ENCODE measurements around the gene GRID2IP.
"Not testable (repeated sequence)": the region's sequence is repeated elsewhere in the genome, so short reads cannot be mapped to it uniquely, and the experiment has no call there.

GRID2IP gene

DNA sequence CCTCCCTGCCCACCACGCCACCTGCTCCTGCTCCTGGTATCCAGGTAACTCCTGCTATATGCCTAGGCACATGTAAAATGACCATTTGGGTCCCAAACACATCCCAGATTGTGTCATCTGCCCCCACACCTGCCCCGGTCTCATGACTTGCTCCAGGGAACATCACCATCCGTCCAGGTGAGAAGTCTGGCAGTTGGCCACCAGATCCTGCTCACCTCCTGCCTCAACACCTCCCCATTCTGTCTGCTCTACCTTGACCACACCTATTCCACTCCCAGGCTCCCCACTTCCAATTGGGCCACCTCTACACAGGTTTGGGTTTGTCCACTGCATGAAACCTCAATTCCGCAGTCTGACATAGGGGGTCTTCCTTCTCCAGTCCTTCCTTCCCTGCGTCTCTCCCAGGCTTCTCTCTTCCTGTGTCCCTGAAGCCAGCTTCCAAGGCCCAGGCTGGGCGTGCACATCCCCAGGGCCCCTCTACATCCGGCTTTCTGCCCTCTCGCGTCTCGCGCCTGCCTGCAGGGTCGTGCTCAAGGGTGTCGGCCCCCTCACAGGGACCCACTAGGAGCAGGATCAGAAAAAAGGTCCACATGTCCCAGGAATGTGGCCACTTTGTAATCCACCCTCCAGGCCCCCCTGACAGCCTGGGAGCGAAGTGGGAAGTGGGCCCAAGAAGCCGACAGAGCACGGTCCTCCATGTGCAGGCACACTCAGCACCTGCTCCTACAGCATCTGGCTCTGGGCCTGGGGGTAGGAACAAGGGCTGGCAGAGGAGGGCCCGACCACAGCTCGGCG is 54.2 kb downstream of the GRID2IP start:
- DNase-seq: no peak
- in situ Hi-C loops (cut with MboI; ENCODE audit: low pct_unique_long_range_greater_than_20kb, low sequenced_read_pairs): no loop called here

DNA sequence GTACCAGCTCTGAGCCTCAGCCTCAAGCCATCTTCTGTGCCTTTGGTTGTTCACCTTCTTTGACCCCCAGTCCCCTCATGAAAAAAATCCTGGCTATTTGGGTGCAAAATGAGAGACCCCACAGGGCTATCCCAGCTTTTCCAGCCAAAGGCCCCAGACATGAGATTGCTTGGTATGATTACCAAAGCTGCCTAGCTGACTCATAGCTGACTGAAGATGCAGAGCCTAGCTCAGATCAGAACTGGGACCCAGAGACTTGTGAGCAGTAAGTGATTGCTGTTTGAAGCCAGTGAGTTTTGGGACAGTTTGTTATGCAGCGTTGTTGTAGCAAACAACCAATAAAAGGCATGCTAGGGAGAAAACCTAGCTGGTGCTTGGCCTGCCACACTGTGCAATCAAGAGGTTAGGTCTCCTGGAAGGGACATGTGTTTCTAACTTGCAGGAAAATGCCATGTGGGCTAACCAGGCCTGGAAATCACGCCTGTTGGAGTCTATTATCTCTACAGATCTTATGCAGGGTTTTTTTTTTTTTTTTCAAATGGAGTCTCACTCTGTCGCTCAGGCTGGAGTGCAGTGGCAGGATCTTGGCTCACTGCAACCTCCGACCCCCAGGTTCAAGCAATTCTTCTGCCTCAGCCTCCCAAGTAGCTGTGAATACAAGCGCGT is 55.5 kb downstream of the GRID2IP start:
- in situ Hi-C loops (cut with MboI; ENCODE audit: low pct_unique_long_range_greater_than_20kb, low sequenced_read_pairs): no loop called here
- no peak for DNase-seq

DNA sequence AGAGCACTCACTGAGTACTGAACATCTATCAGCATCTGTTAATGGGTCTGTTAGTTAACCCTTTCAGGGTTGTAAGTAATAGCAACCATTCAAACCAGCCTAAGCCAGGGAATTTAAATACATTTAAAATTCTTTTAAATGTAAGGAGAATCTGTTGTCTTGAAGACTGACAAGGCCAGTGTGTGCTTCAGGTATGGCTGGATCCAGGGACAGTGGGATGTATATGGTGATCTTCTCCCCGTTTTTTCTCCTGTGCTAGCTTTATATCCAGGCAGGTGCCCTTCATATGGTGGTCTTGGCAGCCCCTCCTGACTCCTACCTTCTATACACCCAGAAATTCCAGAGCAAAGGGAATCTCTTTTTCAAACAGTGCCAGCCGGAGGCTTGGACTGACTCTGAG is 56.9 kb downstream of the GRID2IP start:
- in situ Hi-C loops (cut with MboI; ENCODE audit: low pct_unique_long_range_greater_than_20kb, low sequenced_read_pairs): no loop called here
- DNase-seq: no peak

- in situ Hi-C loops (cut with MboI; ENCODE audit: low pct_unique_long_range_greater_than_20kb, low sequenced_read_pairs): no loop called here
- DNase-seq: no peak
These were observed 60.1 kb downstream of the GRID2IP start for GRCh38 chr7:6491194-6491593.

DNA sequence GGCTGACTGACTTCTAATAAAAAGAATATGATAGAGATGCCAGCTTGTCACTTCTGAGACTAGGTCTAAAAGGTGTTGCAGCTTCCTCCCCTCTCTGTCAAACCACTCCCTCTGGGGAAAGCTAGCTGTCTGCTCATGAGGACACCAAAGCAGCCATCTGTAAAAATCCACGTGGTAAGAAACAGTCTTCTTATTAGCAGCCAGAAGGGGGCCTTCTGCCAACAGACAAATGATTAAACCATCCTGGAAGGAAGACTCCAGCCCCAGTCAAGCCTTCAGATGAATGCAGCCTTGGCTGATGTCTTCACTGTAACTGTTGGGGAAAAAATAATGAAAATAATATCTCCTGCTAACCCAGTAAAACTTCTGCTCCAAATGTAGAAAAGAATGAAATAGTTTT is 61.6 kb downstream of the GRID2IP start:
- in situ Hi-C loops (cut with MboI; ENCODE audit: low pct_unique_long_range_greater_than_20kb, low sequenced_read_pairs): no loop called here
- peak; percentile 33 for DNase-seq

GRCh38 chr7:6487184-6487545 is 64.1 kb downstream of the GRID2IP start:
- in situ Hi-C loops (cut with MboI; ENCODE audit: low pct_unique_long_range_greater_than_20kb, low sequenced_read_pairs): no loop called here
- DNase-seq: no peak

DNA sequence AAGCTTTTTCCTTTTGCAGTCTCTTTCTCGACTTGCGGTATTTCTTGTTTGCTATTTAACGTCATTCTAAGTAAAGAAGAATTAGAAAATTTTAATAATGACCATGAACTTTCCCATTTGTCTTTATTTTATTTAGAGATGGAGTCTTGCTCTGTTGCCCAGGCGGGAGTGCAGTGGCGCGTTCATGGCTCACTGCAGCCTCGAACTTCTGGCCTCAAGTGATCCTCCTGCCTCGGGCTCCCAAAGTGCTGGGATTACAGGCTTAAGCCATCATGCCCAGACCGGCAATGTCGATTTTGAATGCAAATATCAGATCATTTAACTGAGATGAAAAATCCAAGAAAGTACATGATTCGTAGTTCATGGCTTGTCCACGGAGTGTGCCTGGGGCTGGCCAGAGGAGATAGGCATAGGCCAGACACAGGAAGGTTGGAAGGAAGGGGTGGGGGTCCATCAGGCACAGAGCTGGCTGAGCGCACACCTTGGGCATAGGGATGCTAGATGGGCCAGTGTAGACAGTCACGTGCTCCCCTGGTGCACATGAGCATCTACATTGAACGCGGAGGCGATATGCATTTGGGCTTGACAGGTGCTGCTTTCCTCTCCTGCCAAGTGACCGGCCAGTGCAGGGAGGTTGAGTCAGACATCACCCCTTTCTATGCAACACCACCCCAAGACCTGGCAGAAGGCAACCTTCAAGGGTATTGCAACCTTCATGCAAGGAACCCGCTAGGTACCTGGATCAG is 64.7 kb downstream of the GRID2IP start:
- no peak for DNase-seq
- in situ Hi-C loops (cut with MboI; ENCODE audit: low pct_unique_long_range_greater_than_20kb, low sequenced_read_pairs): no loop called here

DNA sequence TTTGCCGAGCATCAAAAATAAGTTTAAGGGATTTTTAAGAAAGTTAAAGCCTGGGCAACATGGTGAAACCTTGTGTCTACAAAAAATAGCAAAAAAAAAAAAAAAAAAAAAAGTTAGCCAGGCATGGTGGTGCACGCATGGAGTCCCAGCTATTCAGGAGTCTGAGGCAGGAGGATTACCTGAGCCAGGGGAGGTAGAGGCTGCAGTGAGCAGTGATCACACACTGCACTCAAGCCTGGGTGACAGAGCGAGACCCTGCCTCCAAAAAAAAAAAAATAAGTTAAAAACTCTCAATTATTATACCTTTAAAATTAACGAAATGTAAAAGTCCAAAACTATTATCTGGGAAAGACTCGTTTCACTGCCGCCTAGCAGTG is 68.5 kb downstream of the GRID2IP start:
- in situ Hi-C loops (cut with MboI; ENCODE audit: low pct_unique_long_range_greater_than_20kb, low sequenced_read_pairs): no loop called here
- DNase-seq: no peak

- in situ Hi-C loops (cut with MboI; ENCODE audit: low pct_unique_long_range_greater_than_20kb, low sequenced_read_pairs): no loop called here
- DNase-seq: no peak
These were observed 69.0 kb downstream of the GRID2IP start for GRCh38 chr7:6482307-6482706.

DNA sequence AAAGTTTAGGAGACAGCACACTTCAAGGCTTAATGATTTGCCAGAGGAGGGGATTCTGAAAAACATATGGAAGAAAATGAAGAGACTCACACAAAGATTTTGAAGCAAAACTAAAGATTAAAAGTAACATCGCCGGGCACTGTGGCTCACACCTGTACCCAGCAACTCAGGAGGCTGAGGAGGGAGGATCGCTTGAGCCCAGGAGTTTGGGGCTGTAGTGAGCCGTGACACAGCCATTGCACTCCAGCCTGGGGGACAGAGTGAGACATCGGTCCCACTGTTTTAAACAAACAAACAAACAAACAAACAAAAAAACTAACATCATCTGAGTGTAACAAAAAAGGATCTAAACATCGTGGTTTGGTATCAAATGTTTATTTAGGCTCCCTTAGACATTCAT is 69.8 kb downstream of the GRID2IP start:
- DNase-seq: no peak
- in situ Hi-C loops (cut with MboI; ENCODE audit: low pct_unique_long_range_greater_than_20kb, low sequenced_read_pairs): no loop called here

GRCh38 chr7:6480323-6480660 is 71.0 kb downstream of the GRID2IP start:
- in situ Hi-C loops (cut with MboI; ENCODE audit: low pct_unique_long_range_greater_than_20kb, low sequenced_read_pairs): no loop called here
- no peak for DNase-seq

GRCh38 chr7:6479067-6479466 is 72.2 kb downstream of the GRID2IP start:
- in situ Hi-C loops (cut with MboI; ENCODE audit: low pct_unique_long_range_greater_than_20kb, low sequenced_read_pairs): no loop called here
- DNase-seq: no peak

DNA sequence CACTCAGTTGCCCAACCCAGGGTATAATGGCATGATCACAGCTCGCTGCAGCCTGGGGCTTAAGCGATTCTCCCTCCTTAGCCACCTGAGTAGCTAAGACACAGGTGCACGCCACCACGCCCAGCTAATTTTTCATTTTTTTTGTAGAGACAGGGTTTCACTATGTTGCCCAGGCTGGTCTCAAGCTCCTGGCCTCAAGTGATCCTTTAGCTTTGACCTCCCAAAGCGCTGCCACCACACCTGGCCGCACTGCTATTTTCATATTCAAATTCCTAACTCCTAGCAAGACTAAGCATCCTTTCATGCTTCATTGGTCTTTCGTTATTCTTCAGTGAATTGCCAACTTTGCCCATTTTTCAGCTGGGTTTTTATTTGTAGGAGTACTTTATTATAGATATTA is 73.1 kb downstream of the GRID2IP start:
- in situ Hi-C loops (cut with MboI; ENCODE audit: low pct_unique_long_range_greater_than_20kb, low sequenced_read_pairs): no loop called here
- no peak for DNase-seq

GRCh38 chr7:6477318-6477660 is 74.0 kb downstream of the GRID2IP start:
- in situ Hi-C loops (cut with MboI; ENCODE audit: low pct_unique_long_range_greater_than_20kb, low sequenced_read_pairs): no loop called here

DNA sequence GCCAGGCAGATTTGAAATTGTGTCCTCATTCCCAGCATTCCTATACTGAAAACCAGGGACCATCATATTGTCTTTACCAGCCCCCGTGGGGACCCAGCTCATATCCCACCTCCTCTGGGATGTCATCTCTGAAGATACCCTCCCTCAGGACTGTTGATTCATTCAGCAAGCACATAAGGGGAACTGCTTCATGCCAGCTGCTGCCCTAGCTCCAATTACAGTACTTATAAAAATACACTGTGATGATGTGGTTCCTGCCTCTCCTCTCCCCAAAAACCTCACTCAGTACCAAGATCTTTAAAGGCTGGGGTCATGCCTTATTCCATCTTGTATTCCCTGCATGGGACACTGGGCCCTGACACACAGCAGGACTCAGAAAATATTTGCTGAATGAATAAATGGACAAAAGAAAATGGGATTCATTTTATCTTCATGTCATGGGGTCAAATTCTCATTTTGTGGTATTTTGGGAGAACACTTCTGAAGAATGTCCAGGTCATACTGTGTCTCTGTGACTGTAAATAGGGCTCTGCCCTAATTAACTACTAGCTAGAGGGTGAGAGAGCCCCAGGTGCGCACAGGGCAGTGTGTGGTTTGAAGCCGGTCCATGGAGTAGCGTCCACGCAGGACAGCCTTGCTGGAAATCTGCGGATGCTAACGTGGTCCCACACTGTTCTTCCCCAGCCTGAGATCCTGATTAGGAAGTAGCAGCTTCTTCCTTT is 74.5 kb downstream of the GRID2IP start:
- in situ Hi-C loops (cut with MboI; ENCODE audit: low pct_unique_long_range_greater_than_20kb, low sequenced_read_pairs): no loop called here
- peak; percentile 21 for DNase-seq

More at GRCh38 chr7:6477318-6477660, 74.0 kb downstream of the GRID2IP start:
- no peak for DNase-seq

DNA sequence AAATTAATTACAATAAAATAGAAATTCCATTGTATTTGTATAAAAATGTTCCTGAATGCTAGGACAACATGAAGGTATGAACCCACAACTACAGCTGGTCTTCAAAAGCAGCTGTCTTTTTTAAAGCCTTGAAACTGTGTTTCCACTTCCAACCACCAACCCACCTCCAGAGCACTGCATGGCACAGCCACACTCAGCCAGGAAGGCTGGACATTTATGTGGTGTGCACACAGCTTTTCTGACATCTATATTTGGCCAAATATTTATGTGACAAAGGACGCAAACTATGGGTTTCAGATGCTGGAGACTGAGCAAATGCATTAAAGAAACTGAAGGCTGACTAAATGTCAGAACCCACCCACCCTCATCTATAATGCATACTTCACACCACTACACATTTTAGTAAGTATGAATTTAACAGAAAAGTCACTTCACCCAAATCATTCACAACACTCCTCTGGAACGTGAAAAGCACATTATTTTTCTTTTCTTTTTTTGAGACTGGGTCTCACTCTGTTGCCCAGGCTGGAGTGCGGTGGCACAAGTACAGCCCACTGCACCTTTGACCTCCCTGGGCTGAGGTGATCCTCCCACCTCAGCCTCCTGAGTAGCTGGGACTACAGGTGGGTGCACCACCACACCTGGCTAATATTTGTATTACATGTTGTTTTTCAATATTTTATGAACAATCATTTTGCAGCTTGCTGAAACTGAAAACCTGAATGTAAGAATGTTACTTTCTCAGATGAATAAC is 75.7 kb downstream of the GRID2IP start:
- in situ Hi-C loops (cut with MboI; ENCODE audit: low pct_unique_long_range_greater_than_20kb, low sequenced_read_pairs): no loop called here

DNA sequence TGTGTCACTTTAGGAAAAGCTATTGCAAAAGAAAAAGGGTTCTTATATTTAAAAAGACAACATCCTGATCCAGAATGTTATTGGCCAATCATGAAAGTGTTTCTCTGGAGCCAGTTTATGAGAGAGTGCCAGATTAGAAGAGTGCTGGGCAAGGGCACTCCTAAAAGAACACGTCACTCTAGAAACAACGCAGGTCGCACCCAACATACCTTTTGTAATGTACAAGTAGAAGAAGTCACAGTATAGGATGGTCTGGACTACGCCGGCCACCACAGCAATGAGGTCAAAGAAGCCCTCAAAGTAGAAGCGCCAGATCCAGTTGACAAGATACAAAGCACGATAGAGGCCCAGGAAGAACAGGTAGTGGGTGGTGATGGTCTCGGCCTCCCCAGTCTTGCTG is 85.4 kb downstream of the GRID2IP start:
- in situ Hi-C loops (cut with MboI; ENCODE audit: low pct_unique_long_range_greater_than_20kb, low sequenced_read_pairs): no loop called here
- DNase-seq: no peak

More for the DNA sequence above, 75.7 kb downstream of the GRID2IP start:
- no peak for DNase-seq

- DNase-seq; in situ Hi-C loops (cut with MboI; ENCODE audit: low pct_unique_long_range_greater_than_20kb, low sequenced_read_pairs): not testable (repeated sequence)
These were observed 87.7 kb downstream of the GRID2IP start for GRCh38 chr7:6463609-6464008.

GRCh38 chr7:6461946-6462550 is 89.2 kb downstream of the GRID2IP start:
- DNase-seq: no peak
- in situ Hi-C loops (cut with MboI; ENCODE audit: low pct_unique_long_range_greater_than_20kb, low sequenced_read_pairs): no loop called here
